C4-2B (cell line): ENCODE measurements around the gene SLC7A8.

Experiments used
- H3K27ac ChIP-seq: fragments of 450-650 bp; 2 replicates; pipeline ENCODE4 v1.5.1; 2017
- ZFX ChIP-seq: fragments of 450-650 bp; IDR thresholded peaks from 2 replicates; pipeline ENCODE4 v1.6.1; 2017
- TF ChIP-seq, protein P1 (sequence below): fragments of 450-650 bp; conservative IDR thresholded peaks from 2 replicates; pipeline ENCODE4 v1.5.1; 2017; ENCODE audit warnings: mild to moderate bottlenecking

SLC7A8 gene

DNA sequence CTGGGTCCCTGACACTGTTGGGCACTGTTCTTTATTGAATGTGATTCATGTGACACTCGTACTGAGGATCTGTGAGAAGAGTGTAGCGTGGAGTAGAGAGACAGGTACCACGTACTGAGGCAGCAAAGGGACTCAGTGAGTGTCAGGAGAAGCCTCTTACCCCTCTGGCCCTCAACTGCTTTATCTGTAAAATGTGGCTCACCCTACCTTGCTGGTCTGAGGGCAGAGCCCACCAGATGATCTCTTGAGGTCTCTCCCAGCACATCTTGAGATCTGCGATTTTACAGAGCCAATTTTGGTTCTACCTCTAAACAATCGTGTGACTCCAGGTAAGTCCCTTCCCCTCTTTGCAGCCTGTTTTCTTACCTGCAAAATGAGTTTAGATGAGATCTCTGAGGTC is 67.5 kb downstream of the SLC7A8 start:
- H3K27ac ChIP-seq, result no peak overlapping the region
- TF ChIP-seq ZFX, result no peak
- TF ChIP-seq, protein P1, sequence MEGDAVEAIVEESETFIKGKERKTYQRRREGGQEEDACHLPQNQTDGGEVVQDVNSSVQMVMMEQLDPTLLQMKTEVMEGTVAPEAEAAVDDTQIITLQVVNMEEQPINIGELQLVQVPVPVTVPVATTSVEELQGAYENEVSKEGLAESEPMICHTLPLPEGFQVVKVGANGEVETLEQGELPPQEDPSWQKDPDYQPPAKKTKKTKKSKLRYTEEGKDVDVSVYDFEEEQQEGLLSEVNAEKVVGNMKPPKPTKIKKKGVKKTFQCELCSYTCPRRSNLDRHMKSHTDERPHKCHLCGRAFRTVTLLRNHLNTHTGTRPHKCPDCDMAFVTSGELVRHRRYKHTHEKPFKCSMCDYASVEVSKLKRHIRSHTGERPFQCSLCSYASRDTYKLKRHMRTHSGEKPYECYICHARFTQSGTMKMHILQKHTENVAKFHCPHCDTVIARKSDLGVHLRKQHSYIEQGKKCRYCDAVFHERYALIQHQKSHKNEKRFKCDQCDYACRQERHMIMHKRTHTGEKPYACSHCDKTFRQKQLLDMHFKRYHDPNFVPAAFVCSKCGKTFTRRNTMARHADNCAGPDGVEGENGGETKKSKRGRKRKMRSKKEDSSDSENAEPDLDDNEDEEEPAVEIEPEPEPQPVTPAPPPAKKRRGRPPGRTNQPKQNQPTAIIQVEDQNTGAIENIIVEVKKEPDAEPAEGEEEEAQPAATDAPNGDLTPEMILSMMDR, result no peak

DNA sequence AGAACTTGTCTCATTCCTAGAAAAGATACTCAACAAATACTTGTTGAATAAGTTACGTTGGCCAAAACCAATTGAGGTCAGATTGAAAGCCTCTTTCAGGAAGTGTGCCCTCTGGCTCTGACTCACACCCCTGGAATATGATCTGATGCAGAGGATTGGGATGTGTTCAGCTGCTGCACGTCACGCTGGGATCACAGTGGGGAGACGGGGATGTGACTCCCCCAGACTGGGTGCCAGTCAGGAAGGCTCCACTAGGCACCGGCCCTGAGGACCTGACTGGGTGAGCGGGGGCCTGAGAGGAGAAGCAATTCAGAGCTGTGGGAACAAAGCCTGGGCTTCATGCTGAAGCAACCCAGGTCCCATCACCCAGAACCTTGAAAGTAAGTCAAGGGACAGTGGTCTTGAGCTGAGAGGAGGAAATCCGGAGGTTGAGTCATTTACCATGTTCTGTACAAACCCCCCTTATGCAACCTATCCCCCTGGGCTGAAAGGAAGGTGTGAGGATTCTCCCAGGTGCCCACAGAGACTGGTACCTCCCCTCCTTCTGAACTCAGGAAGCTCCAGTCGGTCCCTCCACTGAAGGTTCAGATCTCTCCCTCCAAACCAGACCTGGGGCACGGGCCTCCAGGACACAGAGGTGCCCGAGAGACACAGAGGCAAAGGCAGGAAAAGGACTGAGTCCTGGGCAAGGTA is 68.3 kb downstream of the SLC7A8 start:
- no peak for TF ChIP-seq ZFX
- TF ChIP-seq, protein P1, result no peak
- H3K27ac ChIP-seq, result no peak overlapping the region

DNA sequence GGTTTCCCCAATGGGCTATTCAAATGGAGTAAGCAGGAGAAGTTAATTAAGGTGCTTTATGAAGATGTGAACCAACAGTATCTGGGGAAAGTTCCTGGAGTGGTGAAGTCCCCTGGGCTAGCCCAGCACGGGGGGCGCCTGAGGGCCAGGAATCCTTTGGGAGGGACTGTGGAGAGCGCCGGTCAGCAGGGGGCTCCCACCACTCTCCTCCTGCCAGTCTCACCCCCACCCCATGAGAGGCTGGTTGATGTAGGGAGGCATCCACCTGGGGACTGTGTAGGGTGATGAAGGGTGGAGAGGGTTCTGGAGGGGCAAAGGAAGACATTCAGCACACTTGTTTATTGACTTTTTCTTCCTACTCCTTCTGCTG is 68.8 kb downstream of the SLC7A8 start:
- TF ChIP-seq ZFX, result no peak
- TF ChIP-seq, protein P1, result no peak

DNA sequence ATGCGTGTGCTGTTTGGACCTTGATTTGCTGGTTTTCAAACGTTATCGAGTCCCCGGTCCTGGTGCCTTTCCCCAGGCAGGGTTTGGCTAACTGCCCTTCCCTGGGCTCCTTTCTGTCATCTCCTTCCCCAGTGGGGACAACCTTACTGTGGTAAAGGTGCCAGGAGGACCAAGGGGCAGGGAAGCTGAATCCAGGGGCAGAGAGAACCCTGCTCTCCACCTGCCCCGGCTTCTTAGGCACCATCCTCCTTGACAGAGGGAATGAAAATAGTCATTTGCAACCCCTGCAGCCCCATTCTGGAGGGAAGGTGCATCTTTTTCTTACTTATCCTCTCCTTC is 69.4 kb downstream of the SLC7A8 start:
- TF ChIP-seq, protein P1, result no peak
- no peak for TF ChIP-seq ZFX
- no peak overlapping the region for H3K27ac ChIP-seq

More for the DNA sequence above, 68.8 kb downstream of the SLC7A8 start:
- no peak overlapping the region for H3K27ac ChIP-seq

DNA sequence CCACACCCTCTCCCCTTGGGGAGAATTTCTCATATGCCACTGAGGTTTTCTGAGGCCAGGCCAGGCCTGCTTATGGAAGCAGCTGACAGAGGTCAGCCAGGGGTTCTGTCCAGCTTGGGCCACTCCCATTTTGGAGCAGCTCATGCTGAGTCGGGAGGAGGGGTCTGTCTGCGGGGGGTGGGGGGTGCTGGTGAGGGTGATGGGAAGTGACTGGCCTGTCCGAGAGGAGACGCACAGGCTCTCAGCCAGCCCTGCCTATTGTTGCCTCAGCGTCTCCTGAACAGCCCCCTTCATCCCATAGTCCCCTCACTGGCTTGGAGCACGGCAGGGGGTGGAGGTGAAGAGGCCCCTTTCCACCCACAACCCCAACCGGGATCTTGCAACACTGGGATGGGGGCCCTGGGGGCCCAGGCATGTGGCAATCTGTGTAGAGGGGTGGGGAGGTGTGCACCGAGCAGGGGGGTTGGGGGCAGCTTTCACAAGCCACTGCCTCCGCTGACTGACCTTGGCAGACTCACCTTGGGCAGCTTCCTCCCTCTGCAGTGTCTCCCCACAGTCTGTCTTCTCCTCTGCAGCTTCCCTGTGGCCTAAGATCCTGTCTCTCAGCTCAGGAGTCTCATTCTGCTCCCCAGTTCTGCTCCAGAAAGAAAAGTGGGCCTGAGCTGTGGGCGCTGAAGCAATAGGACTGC is 69.9 kb downstream of the SLC7A8 start:
- H3K27ac ChIP-seq, result no peak overlapping the region
- no peak for TF ChIP-seq ZFX
- TF ChIP-seq, protein P1, result no peak

DNA sequence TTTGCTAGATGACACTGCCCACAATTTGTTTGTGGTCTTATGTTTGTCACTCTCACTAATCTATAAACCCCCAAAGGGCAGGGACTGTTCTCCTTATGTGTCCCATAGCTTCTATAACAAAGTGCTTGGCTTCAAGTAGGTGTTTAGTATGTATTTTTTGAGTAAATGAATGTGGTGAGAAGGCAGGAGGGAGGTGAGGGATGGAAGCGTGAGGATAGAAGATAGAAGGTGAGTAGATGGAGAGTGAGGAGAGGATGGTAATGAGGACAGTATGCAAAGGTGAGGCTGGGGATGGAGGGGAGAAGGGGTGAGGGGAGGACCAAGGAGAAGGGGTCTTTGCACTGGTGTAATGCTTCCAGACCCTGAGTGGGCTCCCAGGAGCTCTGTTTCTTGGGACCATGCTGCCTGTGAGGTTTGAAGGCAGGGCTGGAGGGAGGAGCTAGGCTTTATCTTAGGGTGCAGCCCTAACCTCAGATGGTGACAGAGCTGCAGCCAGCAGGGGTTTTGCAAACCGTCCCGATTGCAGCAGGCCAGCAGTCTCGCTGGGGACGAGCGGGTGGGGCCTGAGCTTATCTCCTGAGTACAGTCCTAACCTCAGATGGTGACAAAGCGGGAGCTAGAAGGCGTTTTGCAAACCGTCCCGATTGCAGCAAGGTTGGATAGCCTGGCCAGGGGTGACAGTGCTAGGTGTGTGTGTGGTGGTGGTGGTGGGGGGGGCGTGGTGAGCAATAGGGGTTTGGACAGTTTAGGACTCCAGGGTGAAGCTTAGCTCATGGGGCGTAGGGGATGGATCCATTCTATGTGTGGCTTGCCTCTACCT is 70.9 kb downstream of the SLC7A8 start:
- TF ChIP-seq, protein P1, result no peak
- no peak for TF ChIP-seq ZFX
- no peak overlapping the region for H3K27ac ChIP-seq
